ENCODE measurements around the gene TRMT10B. TPM values are rescaled to one million over a fixed set of nuclear protein-coding genes. Genes with fewer than 3 reads are reported as not detected.

TRMT10B gene
- total and polyA plus RNA-seq, 2 of the 13 experiments (the other 11 are each of a cell fraction or from before 2014, with no cell fraction given), result 3.1 to 3.9 TPM

- TF ChIP-seq PHF21A (CRISPR knock-in tag; IDR thresholded peaks at IDR 0.05), result no peak
These were observed 4.5 kb upstream of the TRMT10B start (continued) for GRCh38 chr9:37749129-37749528.

DNA sequence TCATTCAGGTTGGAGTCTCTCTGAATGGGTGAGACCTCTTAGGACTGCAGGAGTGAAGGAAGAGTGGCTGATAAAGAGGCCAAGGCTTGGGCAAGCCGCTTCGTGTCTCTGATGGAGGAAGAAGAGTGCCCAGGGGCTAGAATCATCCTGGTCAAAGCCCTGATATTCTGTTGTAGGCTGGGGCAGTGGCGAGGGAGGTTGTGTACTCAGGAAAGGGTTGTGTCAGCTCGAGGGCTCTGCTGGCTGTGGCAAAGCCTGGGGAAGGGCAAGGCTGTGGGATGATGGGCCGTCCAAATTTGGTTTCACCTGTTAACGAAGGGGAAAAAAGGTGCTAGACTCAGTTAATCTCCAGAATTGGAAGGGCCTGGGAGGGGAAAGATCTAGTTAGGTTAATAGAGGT is 2.4 kb upstream of the TRMT10B start:
- no TSS peak for BruUV-seq (replicated peaks)
- in situ Hi-C loops (cut with HindIII; ENCODE audit: extremely low pct_ligation_motif_present, low pct_unique_long_range_greater_than_20kb) (no loop called here), intact Hi-C loops (cut with micrococcal nuclease; ENCODE audit: unreplicated experiment) (no loop called here)
- Histone ChIP-seq H3K4me3 (replicated peaks in 1 of 3; ENCODE audit: insufficient read depth in 1 of 3, low read depth in 2 of 3, low read length in 3 of 3) (no peak overlapping the region), H3K36me3 (replicated peaks in 1 of 2; ENCODE audit: control insufficient read depth in 1 of 2, insufficient read depth in 2 of 2, low read length in 2 of 2) (no peaks in the 10 kb centered on the region), H3K27ac (ENCODE audit: extremely low read length, insufficient read depth, low read length) (no peak overlapping the region), H3K27me3 (ENCODE audit: control insufficient read depth in 1 of 2, insufficient read depth in 2 of 2, low read length in 2 of 2) (peaks cover 3 to 6% of the 10 kb centered on the region in 2 experiments), H3K9ac (ENCODE audit: insufficient read depth, low read depth, low read length) (no peak overlapping the region), H4K20me1 (ENCODE audit: insufficient read depth, low read length) (no peaks in the 10 kb centered on the region), H3K4me1 (ENCODE audit: insufficient read depth, low read length) (peaks cover 37% of the 10 kb centered on the region), H3K79me2 (ENCODE audit: insufficient read depth, low read length) (peaks cover 9% of the 10 kb centered on the region), H2AFZ (ENCODE audit: low read length) (no peak overlapping the region), H3K9me3 (ENCODE audit: low read length) (no peaks in the 10 kb centered on the region), H3K4me2 (ENCODE audit: low read depth, low read length) (peak overlapping the region; percentile 36)
- POLR2A ChIA-PET, result interaction anchor here (0.6 kb wide), 1 partner anchor 266 kb away, joined by 3 read pairs; no protein-coding TSS in a partner anchor
- 7% methylated on average over 6 of the region's 6 CpGs for WGBS (ENCODE audit: low lambda C conversion rate)
- CTCF ChIA-PET (ENCODE audit: low intra/inter-chr PET ratio, low total read pairs), result no interaction called here
- FAIRE-seq (no peak), ATAC-seq (no peak), DNase-seq (ENCODE audit: low spot score) (no peak)
- no peak for TF ChIP-seq FOXA1 (IDR thresholded peaks at IDR 0.05)
- no peak for TF ChIP-seq FOXA1 (CRISPR knock-in tag; IDR thresholded peaks at IDR 0.05)
- no peak for TF ChIP-seq TP53 (CRISPR knock-in tag; conservative IDR thresholded peaks at IDR 0.05)
- no peak for TF ChIP-seq ZNF615 (CRISPR knock-in tag; IDR thresholded peaks at IDR 0.05; ENCODE audit: borderline replicate concordance)
- TF ChIP-seq ZNF10 (CRISPR knock-in tag; IDR thresholded peaks at IDR 0.05; ENCODE audit: borderline replicate concordance, low read depth), result no peak
- TF ChIP-seq, protein P1, sequence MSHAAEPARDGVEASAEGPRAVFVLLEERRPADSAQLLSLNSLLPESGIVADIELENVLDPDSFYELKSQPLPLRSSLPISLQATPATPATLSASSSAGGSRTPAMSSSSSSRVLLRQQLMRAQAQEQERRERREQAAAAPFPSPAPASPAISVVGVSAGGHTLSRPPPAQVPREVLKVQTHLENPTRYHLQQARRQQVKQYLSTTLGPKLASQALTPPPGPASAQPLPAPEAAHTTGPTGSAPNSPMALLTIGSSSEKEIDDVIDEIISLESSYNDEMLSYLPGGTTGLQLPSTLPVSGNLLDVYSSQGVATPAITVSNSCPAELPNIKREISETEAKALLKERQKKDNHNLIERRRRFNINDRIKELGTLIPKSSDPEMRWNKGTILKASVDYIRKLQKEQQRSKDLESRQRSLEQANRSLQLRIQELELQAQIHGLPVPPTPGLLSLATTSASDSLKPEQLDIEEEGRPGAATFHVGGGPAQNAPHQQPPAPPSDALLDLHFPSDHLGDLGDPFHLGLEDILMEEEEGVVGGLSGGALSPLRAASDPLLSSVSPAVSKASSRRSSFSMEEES (CRISPR knock-in tag; IDR thresholded peaks at IDR 0.05), result no peak
- TF ChIP-seq, protein P2, sequence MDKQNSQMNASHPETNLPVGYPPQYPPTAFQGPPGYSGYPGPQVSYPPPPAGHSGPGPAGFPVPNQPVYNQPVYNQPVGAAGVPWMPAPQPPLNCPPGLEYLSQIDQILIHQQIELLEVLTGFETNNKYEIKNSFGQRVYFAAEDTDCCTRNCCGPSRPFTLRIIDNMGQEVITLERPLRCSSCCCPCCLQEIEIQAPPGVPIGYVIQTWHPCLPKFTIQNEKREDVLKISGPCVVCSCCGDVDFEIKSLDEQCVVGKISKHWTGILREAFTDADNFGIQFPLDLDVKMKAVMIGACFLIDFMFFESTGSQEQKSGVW (CRISPR knock-in tag; IDR thresholded peaks at IDR 0.05; ENCODE audit: borderline replicate concordance), result no peak
- no peak for TF ChIP-seq MBD4 (IDR thresholded peaks at IDR 0.05; ENCODE audit: borderline replicate concordance, low read length)
- TF ChIP-seq ZNF383 (CRISPR knock-in tag; IDR thresholded peaks at IDR 0.05; ENCODE audit: borderline replicate concordance), result no peak
- TF ChIP-seq, protein P3, sequence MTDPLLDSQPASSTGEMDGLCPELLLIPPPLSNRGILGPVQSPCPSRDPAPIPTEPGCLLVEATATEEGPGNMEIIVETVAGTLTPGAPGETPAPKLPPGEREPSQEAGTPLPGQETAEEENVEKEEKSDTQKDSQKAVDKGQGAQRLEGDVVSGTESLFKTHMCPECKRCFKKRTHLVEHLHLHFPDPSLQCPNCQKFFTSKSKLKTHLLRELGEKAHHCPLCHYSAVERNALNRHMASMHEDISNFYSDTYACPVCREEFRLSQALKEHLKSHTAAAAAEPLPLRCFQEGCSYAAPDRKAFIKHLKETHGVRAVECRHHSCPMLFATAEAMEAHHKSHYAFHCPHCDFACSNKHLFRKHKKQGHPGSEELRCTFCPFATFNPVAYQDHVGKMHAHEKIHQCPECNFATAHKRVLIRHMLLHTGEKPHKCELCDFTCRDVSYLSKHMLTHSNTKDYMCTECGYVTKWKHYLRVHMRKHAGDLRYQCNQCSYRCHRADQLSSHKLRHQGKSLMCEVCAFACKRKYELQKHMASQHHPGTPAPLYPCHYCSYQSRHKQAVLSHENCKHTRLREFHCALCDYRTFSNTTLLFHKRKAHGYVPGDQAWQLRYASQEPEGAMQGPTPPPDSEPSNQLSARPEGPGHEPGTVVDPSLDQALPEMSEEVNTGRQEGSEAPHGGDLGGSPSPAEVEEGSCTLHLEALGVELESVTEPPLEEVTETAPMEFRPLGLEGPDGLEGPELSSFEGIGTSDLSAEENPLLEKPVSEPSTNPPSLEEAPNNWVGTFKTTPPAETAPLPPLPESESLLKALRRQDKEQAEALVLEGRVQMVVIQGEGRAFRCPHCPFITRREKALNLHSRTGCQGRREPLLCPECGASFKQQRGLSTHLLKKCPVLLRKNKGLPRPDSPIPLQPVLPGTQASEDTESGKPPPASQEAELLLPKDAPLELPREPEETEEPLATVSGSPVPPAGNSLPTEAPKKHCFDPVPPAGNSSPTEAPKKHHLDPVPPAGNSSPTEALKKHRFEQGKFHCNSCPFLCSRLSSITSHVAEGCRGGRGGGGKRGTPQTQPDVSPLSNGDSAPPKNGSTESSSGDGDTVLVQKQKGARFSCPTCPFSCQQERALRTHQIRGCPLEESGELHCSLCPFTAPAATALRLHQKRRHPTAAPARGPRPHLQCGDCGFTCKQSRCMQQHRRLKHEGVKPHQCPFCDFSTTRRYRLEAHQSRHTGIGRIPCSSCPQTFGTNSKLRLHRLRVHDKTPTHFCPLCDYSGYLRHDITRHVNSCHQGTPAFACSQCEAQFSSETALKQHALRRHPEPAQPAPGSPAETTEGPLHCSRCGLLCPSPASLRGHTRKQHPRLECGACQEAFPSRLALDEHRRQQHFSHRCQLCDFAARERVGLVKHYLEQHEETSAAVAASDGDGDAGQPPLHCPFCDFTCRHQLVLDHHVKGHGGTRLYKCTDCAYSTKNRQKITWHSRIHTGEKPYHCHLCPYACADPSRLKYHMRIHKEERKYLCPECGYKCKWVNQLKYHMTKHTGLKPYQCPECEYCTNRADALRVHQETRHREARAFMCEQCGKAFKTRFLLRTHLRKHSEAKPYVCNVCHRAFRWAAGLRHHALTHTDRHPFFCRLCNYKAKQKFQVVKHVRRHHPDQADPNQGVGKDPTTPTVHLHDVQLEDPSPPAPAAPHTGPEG (CRISPR knock-in tag; IDR thresholded peaks at IDR 0.05), result no peak
- no peak for TF ChIP-seq HNRNPUL1 (IDR thresholded peaks at IDR 0.05; ENCODE audit: low read depth, low read length)
- no peak for TF ChIP-seq KDM6A (CRISPR knock-in tag; IDR thresholded peaks at IDR 0.05; ENCODE audit: low read depth)
- no peak for TF ChIP-seq ATF7-NPFF (CRISPR knock-in tag; IDR thresholded peaks at IDR 0.05; ENCODE audit: low read depth)
